Right atrium auricular region (tissue), 2 donors: Measurements from ENCODE around the gene AGPAT4. TPM values are rescaled to one million over a fixed set of nuclear protein-coding genes. Genes with fewer than 3 reads are reported as not detected.

ENCODE experiments used
- DNase-seq: peaks from one replicate; pipeline ENCODE4 v3.0.0-alpha.2; 2019; ENCODE audit warnings: low spot score
- H3K27ac ChIP-seq, 2 donors: fragments of 200-600 bp; sonication (generic); 1 replicate in 1 of 2; 2 replicates in 1 of 2; pipeline ENCODE4 v1.5.1; 2016 to 2019
- H3K27me3 ChIP-seq, 2 donors: fragments of 200-600 bp; sonication (generic); one replicate each; pipeline versions ENCODE4 v1.5.1 to v1.6.0; 2017 to 2019
- H3K36me3 ChIP-seq: fragments of 200-600 bp; sonication (generic); one replicate; pipeline ENCODE4 v1.5.1; 2016
- H3K4me1 ChIP-seq, 2 donors: fragments of 200-600 bp; sonication (generic); one replicate each; pipeline versions ENCODE4 v1.5.1 to v1.6.0; 2017 to 2019
- H3K4me3 ChIP-seq, 2 donors: fragments of 200-600 bp; sonication (generic); 1 replicate in 1 of 2; 2 replicates in 1 of 2; pipeline ENCODE4 v1.5.1; 2017 to 2019; ENCODE audit warnings: mild to moderate bottlenecking in 1 of 2, moderate library complexity in 1 of 2
- H3K9me3 ChIP-seq, 2 donors: fragments of 200-600 bp; sonication (generic); one replicate each; pipeline ENCODE4 v1.5.1; 2019
- total RNA-seq, 2 donors: library from RNA; depleted of rRNA; stranded (reverse); fragments of >200 nt; gene quantifications; one replicate each; pipeline ENCODE4 v1.1.0, GENCODE V29; 2016
- TF ChIP-seq, protein P1 (sequence below), 2 donors: fragments of 200-600 bp; sonication (generic); IDR thresholded peaks; one replicate each; pipeline ENCODE4 v1.5.1; 2019; ENCODE audit warnings: antibody characterized with exemption in 2 of 2

Gene AGPAT4
- total RNA-seq, 2 donors from 2014 or later, result 2.3 to 2.6 TPM

- Histone ChIP-seq H3K4me3 (no peak overlapping the region), H3K9me3 (no peaks in the 10 kb centered on the region), H3K27me3 (no peaks in the 10 kb centered on the region), H3K4me1 (peaks cover 0 to 8% of the 10 kb centered on the region in 2 donors), H3K36me3 (no peaks in the 10 kb centered on the region), H3K27ac (no peak overlapping the region)
- TF ChIP-seq, protein P1, sequence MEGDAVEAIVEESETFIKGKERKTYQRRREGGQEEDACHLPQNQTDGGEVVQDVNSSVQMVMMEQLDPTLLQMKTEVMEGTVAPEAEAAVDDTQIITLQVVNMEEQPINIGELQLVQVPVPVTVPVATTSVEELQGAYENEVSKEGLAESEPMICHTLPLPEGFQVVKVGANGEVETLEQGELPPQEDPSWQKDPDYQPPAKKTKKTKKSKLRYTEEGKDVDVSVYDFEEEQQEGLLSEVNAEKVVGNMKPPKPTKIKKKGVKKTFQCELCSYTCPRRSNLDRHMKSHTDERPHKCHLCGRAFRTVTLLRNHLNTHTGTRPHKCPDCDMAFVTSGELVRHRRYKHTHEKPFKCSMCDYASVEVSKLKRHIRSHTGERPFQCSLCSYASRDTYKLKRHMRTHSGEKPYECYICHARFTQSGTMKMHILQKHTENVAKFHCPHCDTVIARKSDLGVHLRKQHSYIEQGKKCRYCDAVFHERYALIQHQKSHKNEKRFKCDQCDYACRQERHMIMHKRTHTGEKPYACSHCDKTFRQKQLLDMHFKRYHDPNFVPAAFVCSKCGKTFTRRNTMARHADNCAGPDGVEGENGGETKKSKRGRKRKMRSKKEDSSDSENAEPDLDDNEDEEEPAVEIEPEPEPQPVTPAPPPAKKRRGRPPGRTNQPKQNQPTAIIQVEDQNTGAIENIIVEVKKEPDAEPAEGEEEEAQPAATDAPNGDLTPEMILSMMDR (IDR thresholded peaks at IDR 0.05), result no peak
- no peak for DNase-seq
Measured at GRCh38 chr6:161150566-161150965, 123.3 kb downstream of the AGPAT4 start.

GRCh38 chr6:161150136-161150535 lies 123.7 kb downstream of the AGPAT4 start:
- Histone ChIP-seq H3K4me3 (no peak overlapping the region), H3K36me3 (no peaks in the 10 kb centered on the region), H3K27me3 (no peaks in the 10 kb centered on the region), H3K9me3 (no peaks in the 10 kb centered on the region), H3K27ac (no peak overlapping the region), H3K4me1 (peaks cover 0 to 8% of the 10 kb centered on the region in 2 donors)
- TF ChIP-seq, protein P1 (IDR thresholded peaks at IDR 0.05), result no peak
- no peak for DNase-seq

DNA sequence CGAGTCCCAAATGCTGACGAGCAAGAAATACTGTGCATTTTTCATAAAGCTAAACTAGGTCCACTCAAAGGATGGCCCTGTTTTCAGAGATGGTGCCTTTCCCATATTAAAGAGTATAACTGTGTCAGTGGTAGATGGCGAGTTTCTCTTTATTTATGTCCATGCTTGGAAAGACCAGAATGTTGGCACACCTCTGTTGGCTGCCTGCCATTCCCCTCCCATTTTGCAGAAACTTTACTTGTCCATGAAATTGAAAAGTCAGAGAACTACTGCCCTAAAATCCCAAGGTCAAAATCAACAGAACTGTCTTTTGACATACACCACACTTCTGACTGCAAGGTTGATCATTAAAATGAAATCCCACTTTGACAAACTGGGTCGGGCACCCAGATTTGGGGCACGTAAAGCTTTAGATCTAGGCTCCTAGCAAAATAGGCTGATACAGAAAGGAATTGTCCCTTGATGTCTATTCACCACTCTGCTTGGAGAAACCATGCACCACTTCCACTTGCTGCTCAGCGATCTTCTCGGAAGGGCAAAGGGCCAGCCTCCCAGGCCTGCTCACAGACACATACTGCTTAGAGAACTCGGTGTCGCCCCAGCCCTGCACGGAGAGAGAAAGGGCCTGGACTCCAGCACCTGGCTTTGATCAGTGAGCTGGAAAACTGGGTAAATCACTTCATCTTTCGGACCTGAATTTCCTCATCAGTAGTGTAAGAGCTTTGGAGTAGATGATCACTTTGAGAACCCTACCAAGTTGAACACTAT lies 130.0 kb downstream of the AGPAT4 start:
- DNase-seq, result peak; percentile 30
- no peaks in the 10 kb centered on the region for H3K9me3 ChIP-seq
- H3K27me3 ChIP-seq, result no peaks in the 10 kb centered on the region
- TF ChIP-seq, protein P1 (IDR thresholded peaks at IDR 0.05), result no peak
- H3K4me3 ChIP-seq, result no peak overlapping the region
- H3K27ac ChIP-seq, result no peak overlapping the region
- no peaks in the 10 kb centered on the region for H3K4me1 ChIP-seq
- H3K36me3 ChIP-seq, result no peaks in the 10 kb centered on the region

- Histone ChIP-seq H3K27ac (no peak overlapping the region), H3K9me3 (no peaks in the 10 kb centered on the region), H3K27me3 (no peaks in the 10 kb centered on the region), H3K4me3 (no peak overlapping the region), H3K36me3 (no peaks in the 10 kb centered on the region), H3K4me1 (no peaks in the 10 kb centered on the region)
- TF ChIP-seq, protein P1 (IDR thresholded peaks at IDR 0.05), result no peak
- DNase-seq, result no peak
Measured at GRCh38 chr6:161142957-161143296, 130.9 kb downstream of the AGPAT4 start.

DNA sequence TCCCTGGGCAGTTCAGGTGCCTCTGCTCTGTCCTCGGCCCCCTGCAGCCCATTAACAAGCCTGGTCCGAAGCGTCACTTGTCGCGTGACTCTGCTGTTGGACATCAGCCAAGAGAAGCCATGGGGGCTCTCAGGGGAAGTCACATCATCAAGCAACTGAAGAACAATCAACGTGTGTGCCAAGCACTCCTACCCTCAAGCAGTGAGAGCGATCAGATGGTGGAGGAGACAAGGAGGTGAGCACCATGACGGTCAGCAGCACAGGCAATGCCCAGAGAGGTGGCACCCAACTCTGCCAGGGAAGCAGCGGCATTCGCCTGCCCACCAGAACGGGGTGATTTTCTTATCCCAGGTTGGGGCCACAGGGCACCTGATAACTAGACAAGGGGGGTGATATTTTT lies 132.7 kb downstream of the AGPAT4 start:
- H3K4me3 ChIP-seq, result no peak overlapping the region
- DNase-seq, result peak; percentile 52
- H3K27ac ChIP-seq, result no peak overlapping the region
- no peaks in the 10 kb centered on the region for H3K27me3 ChIP-seq
- TF ChIP-seq, protein P1 (IDR thresholded peaks at IDR 0.05), result no peak
- no peaks in the 10 kb centered on the region for H3K4me1 ChIP-seq
- H3K36me3 ChIP-seq, result peaks cover 8% of the 10 kb centered on the region
- H3K9me3 ChIP-seq, result no peaks in the 10 kb centered on the region

DNA sequence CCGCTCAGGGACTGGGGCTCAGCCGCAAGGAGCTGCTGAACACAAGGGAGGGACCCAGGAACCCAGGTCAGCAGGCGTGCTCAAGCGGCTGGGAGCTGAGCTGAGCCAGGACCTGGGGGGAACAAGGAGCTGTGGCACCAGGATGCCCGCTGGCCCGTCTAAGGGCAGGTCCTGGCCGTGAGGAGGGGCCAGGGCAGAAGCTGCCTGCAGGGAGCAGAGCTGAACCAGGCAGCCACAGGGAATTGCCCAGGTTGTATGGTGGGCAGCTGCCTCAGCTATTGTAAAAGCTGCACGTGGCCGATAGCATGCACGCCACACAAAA lies 133.3 kb downstream of the AGPAT4 start:
- no peak for DNase-seq
- H3K9me3 ChIP-seq, result no peaks in the 10 kb centered on the region
- peaks cover 14% of the 10 kb centered on the region for H3K36me3 ChIP-seq
- H3K4me1 ChIP-seq, result no peaks in the 10 kb centered on the region
- H3K27ac ChIP-seq, result no peak overlapping the region
- no peak overlapping the region for H3K4me3 ChIP-seq
- no peaks in the 10 kb centered on the region for H3K27me3 ChIP-seq
- TF ChIP-seq, protein P1 (IDR thresholded peaks at IDR 0.05), result no peak
